HCT116 (cell line): Measurements from ENCODE around the gene RGS7. TPM values are rescaled to one million over a fixed set of nuclear protein-coding genes. Genes with fewer than 3 reads are reported as not detected.

ENCODE experiments used
- ATAC-seq: fragments of 200-7000 bp; cut with Tn5 transposase; 2 replicates; pipeline ENCODE4 v1.9.1; 2020; ENCODE audit warnings: mild to moderate bottlenecking, moderate library complexity
- BruUV-seq: library from RNA; stranded (reverse); fragments of 400-500 nt; replicated peaks from 2 replicates; lab custom pipeline; 2021; lab: Mats Ljungman, UMichigan
- CTCF ChIA-PET: fragments of 300-600 bp; sonication (Branson Sonifier 250); formaldehyde crosslinking; loops from one replicate; lab custom pipeline; 2021; ENCODE audit warnings: antibody characterized with exemption; lab: Charles Lee
- POLR2A ChIA-PET: fragments of 300-600, 350-600 bp; sonication (Branson Sonifier 250); formaldehyde crosslinking; loops from one replicate; lab custom pipeline; 2021; ENCODE audit warnings: antibody characterized with exemption; lab: Charles Lee
- RAD21 ChIA-PET, 2 experiments: fragments of 300-600 bp; sonication (Branson Sonifier 250); formaldehyde crosslinking; loops; one replicate each; lab custom pipeline; 2023; ENCODE audit warnings: low total read pairs in 2 of 2; ENCODE audit not compliant: uncharacterized antibody in 2 of 2, unreplicated experiment in 2 of 2, low non-redundant PET in 1 of 2; lab: Charles Lee
- DNase-seq: peaks from one replicate; pipeline ENCODE4 v3.0.0-alpha.2; 2010; ENCODE audit warnings: low read depth, low spot score
- H2AFZ ChIP-seq: fragments of 200-600 bp; shearing (Covaris generic), sonication (generic); 2 replicates; pipeline ENCODE4 v1.6.1; 2017; ENCODE audit warnings: low read depth, mixed run types, mixed read lengths, antibody characterized with exemption, low read length; ENCODE audit not compliant: poor library complexity, severe bottlenecking
- H3K27ac ChIP-seq: 2 replicates; pipeline ENCODE4 v1.5.1; 2012; ENCODE audit warnings: low read depth, low read length
- H3K27me3 ChIP-seq: fragments of 200-600 bp; sonication (generic); 2 replicates; pipeline ENCODE4 v1.6.1; 2016; ENCODE audit warnings: mixed run types, low read length, mixed read lengths; ENCODE audit not compliant: insufficient read depth
- H3K36me3 ChIP-seq, 2 experiments: fragments of 200-500 bp in 1 of 2; fragments of 200-600 bp in 1 of 2; sonication (Bioruptor generic) in 1 of 2; sonication (generic) in 1 of 2; 2 replicates each; pipeline versions ENCODE4 v1.5.1 to v1.6.1; 2014 to 2016; ENCODE audit warnings: low read length in 2 of 2, inconsistent platforms in 1 of 2, mixed read lengths in 1 of 2, mixed run types in 1 of 2; ENCODE audit not compliant: insufficient read depth in 2 of 2, control insufficient read depth in 1 of 2
- H3K4me1 ChIP-seq, 2 experiments: fragments of 200-600 bp in 1 of 2; sonication (generic) in 1 of 2; 2 replicates each; pipeline versions ENCODE4 v1.5.1 to v1.6.1; 2012 to 2017; ENCODE audit warnings: low read length in 2 of 2, inconsistent platforms in 1 of 2, mild to moderate bottlenecking in 1 of 2, mixed read lengths in 1 of 2, mixed run types in 1 of 2, moderate library complexity in 1 of 2; ENCODE audit not compliant: insufficient read depth in 2 of 2, control insufficient read depth in 1 of 2
- H3K4me2 ChIP-seq: fragments of 200-600 bp; sonication (generic); 2 replicates; pipeline ENCODE4 v1.6.1; 2017; ENCODE audit warnings: mixed run types, low read length, mixed read lengths
- H3K4me3 ChIP-seq, 2 experiments: fragments of 200-600 bp in 1 of 2; sonication (generic) in 1 of 2; replicated peaks in 1 of 2; 2 replicates each; pipeline ENCODE4 v1.5.1; 2011 to 2016; ENCODE audit warnings: low read length in 2 of 2, control low read depth in 1 of 2, low read depth in 1 of 2, mild to moderate bottlenecking in 1 of 2, mixed read lengths in 1 of 2, mixed run types in 1 of 2
- H3K79me2 ChIP-seq: fragments of 200-600 bp; sonication (generic); 2 replicates; pipeline ENCODE4 v1.6.1; 2017; ENCODE audit warnings: mild to moderate bottlenecking, mixed run types, low read length, moderate library complexity, mixed read lengths; ENCODE audit not compliant: insufficient read depth
- H3K9ac ChIP-seq: fragments of 200-600 bp; sonication (generic); 2 replicates; pipeline ENCODE4 v1.6.1; 2016; ENCODE audit warnings: low read length, mixed read lengths
- H3K9me2 ChIP-seq: fragments of 200-600 bp; sonication (generic), shearing (Covaris generic); 2 replicates; pipeline ENCODE4 v1.6.1; 2017; ENCODE audit warnings: mixed run types, mild to moderate bottlenecking, moderate library complexity; ENCODE audit not compliant: insufficient read depth
- H3K9me3 ChIP-seq, 2 experiments: fragments of 200-500 bp in 1 of 2; fragments of 200-600 bp in 1 of 2; sonication (Bioruptor generic) in 1 of 2; sonication (generic) in 1 of 2; 2 replicates each; pipeline ENCODE4 v1.6.1; 2014 to 2017; ENCODE audit warnings: low read length in 2 of 2, mixed read lengths in 2 of 2, inconsistent platforms in 1 of 2, low read depth in 1 of 2, mild to moderate bottlenecking in 1 of 2, mixed run types in 1 of 2, moderate library complexity in 1 of 2; ENCODE audit not compliant: control insufficient read depth in 1 of 2, insufficient read depth in 1 of 2
- H4K20me1 ChIP-seq: fragments of 200-600 bp; sonication (generic), shearing (Covaris generic); 2 replicates; pipeline ENCODE4 v1.6.1; 2017; ENCODE audit warnings: mixed run types, mild to moderate bottlenecking, moderate library complexity; ENCODE audit not compliant: insufficient read depth
- CBX3 ChIP-seq: IDR thresholded peaks from 2 replicates; pipeline ENCODE4 v1.6.1; 2012; ENCODE audit warnings: low read depth
- EGR1 ChIP-seq: IDR thresholded peaks from 2 replicates; pipeline ENCODE4 v1.6.1; 2012; ENCODE audit warnings: low read depth
- EZH2 ChIP-seq: fragments of 200-600 bp; sonication (generic); IDR thresholded peaks from 2 replicates; pipeline ENCODE4 v1.6.1; 2017; ENCODE audit warnings: antibody characterized with exemption, mixed run types
- EZH2phosphoT487 ChIP-seq: fragments of 200-600 bp; IDR thresholded peaks from 2 replicates; pipeline ENCODE4 v1.6.1; 2018; ENCODE audit warnings: antibody characterized with exemption, borderline replicate concordance
- FOSL1 ChIP-seq: IDR thresholded peaks from 2 replicates; pipeline ENCODE4 v1.6.1; 2012; ENCODE audit warnings: low read depth
- POLR2AphosphoS5 ChIP-seq: IDR thresholded peaks from 2 replicates; pipeline ENCODE4 v1.6.1; 2011; ENCODE audit warnings: mild to moderate bottlenecking, low read depth, low read length, moderate library complexity
- SIN3A ChIP-seq: IDR thresholded peaks from 2 replicates; pipeline ENCODE4 v1.6.1; 2012; ENCODE audit warnings: low read depth
- TCF7L2 ChIP-seq: IDR thresholded peaks from 2 replicates; pipeline ENCODE4 v1.7.0; 2011; ENCODE audit warnings: borderline replicate concordance, inconsistent platforms; ENCODE audit not compliant: insufficient read depth, insufficient read length; ENCODE audit errors: extremely low read depth
- ZFX ChIP-seq: fragments of 450-650 bp; IDR thresholded peaks from 2 replicates; pipeline ENCODE4 v1.6.1; 2017
- ZNF274 ChIP-seq: fragments of 200-500 bp; sonication (Bioruptor generic); IDR thresholded peaks from 2 replicates; pipeline ENCODE4 v1.6.1; 2014; ENCODE audit warnings: mild to moderate bottlenecking, low read depth, low read length, inconsistent platforms
- intact Hi-C: fragments of 100-400 bp; cut with micrococcal nuclease; formaldehyde crosslinking; loops from 2 replicates; pipeline ENCODE4 v1.10.0; 2022
- total RNA-seq: library from RNA; stranded (reverse); gene quantifications from one replicate; pipeline ENCODE4 v1.2.1, GENCODE V29; 2021; ENCODE audit not compliant: unreplicated experiment

RGS7 gene
- total RNA-seq, 1 experiment from 2014 or later = not detected

DNA sequence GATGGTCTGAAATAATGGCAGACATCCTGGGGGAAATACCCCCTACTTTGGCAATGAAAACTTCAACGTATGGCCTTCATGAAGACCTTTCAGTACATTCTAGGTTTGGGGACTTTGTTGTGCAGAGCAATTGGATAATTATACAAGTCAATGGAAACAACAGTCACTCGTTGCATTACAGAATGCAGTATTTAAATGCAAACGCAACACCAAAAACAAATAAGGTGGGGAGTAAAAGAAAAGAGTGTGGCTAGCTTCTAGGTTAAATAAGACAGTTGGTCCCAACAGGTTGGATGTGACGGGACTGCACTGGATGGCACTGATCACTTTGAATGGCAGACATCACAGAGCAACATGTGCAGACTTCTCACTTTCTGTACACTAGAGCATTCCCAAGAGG is 386.8 kb downstream of the RGS7 start:
- TF ChIP-seq POLR2AphosphoS5 (no peak), EZH2phosphoT487 (no peak), FOSL1 (no peak), TCF7L2 (no peak), EZH2 (no peak), SIN3A (no peak), ZFX (no peak), CBX3 (no peak)
- POLR2A ChIA-PET = no interaction called here

DNA sequence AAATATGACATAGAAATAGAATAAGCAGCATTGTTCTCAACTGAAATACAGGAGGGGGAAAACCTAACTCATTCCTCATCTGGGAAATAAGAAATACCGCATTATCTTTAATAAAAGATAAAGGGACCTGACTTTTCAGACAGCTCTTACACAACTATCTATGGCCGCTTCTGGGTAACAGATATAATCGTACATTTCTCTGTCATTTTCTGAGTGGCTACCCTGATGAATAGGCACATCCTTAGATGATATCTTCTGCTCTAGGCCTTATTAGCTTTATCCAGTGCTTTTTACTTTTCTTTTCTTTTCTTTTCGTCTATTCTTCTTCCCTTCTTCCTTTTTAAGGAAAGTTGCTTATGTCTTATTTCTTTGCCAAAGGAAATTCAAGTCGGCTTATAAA is 388.1 kb downstream of the RGS7 start:
- intact Hi-C loops = no loop called here
- no peak for ATAC-seq
- CTCF ChIA-PET = no interaction called here

More for the DNA sequence above, 386.8 kb downstream of the RGS7 start:
- H3K36me3 ChIP-seq = no peaks in the 10 kb centered on the region
- ATAC-seq (no peak), DNase-seq (no peak)
- H3K27me3 ChIP-seq = no peaks in the 10 kb centered on the region
- H3K4me2 ChIP-seq = no peak overlapping the region
- intact Hi-C loops = no loop called here
- peaks cover 10 to 14% of the 10 kb centered on the region in 2 experiments; a peak in 2 of 4 replicates for H3K9me3 ChIP-seq
- no peaks in the 10 kb centered on the region for H3K4me1 ChIP-seq
- H3K27ac ChIP-seq = no peak overlapping the region
- no peak overlapping the region for H2AFZ ChIP-seq
- H3K9me2 ChIP-seq = no peaks in the 10 kb centered on the region
- ChIA-PET CTCF (no interaction called here), RAD21 (no interaction called here)
- no TSS peak for BruUV-seq
- no peak overlapping the region for H3K4me3 ChIP-seq
- no peaks in the 10 kb centered on the region for H4K20me1 ChIP-seq
- no peaks in the 10 kb centered on the region for H3K79me2 ChIP-seq
- H3K9ac ChIP-seq = no peak overlapping the region

More for the DNA sequence above, 388.1 kb downstream of the RGS7 start:
- Histone ChIP-seq H2AFZ (no peak overlapping the region), H3K27ac (no peak overlapping the region), H3K4me1 (no peaks in the 10 kb centered on the region), H3K36me3 (no peaks in the 10 kb centered on the region), H3K9me2 (no peaks in the 10 kb centered on the region), H4K20me1 (no peaks in the 10 kb centered on the region), H3K79me2 (no peaks in the 10 kb centered on the region), H3K9me3 (peaks cover 10 to 14% of the 10 kb centered on the region in 2 experiments; a peak in 2 of 4 replicates), H3K9ac (no peak overlapping the region), H3K27me3 (no peaks in the 10 kb centered on the region), H3K4me2 (no peak overlapping the region), H3K4me3 (no peak overlapping the region)
- DNase-seq = no peak
- no peak for TF ChIP-seq ZNF274
- TF ChIP-seq EZH2phosphoT487 = no peak
- no peak for TF ChIP-seq EGR1
- POLR2A ChIA-PET = no interaction called here
- no TSS peak for BruUV-seq
- RAD21 ChIA-PET = no interaction called here
